Measurements from ENCODE around the gene SLC39A9.

DNA sequence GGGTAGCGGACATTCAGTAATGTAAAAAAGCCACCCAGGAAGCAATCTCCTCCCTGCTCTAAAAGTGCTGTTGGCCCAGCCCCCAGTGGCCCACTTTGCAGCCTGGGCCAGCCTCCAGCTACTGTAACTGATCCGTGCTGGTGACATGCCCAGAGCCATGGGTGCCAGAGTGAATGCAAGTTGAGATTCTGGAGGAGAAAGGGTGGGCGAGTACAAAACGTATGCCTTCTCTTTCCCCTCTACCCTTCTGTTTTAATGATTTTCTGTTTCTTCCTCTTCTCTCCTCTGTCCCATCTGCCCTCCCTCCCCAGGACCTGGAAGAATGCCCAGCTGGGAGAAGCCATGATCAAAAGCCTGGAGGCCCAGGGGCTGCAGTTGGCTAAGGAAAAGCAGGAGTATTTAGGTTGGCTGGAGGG, 102.9 kb downstream of the SLC39A9 start:
- TF ChIP-seq EZH2 (IDR thresholded peaks at IDR 0.05; ENCODE audit: insufficient read depth, poor library complexity, severe bottlenecking) (no peak), EZH2phosphoT487 (IDR thresholded peaks at IDR 0.05; ENCODE audit: insufficient read depth, low read depth) (no peak)
